Esophagus (tissue), 2 donors: Measurements from ENCODE around the gene MIDN. TPM values are rescaled to one million over a fixed set of nuclear protein-coding genes. Genes with fewer than 3 reads are reported as not detected.
A peak's percentile ranks its signal among the peaks of the same experiment; 100 is the strongest.

Source experiments
- H3K27ac ChIP-seq, 2 donors: one replicate each; pipeline ENCODE4 v1.5.1; 2013; ENCODE audit warnings: low read depth in 2 of 2, mild to moderate bottlenecking in 2 of 2, inconsistent platforms in 1 of 2, low read length in 1 of 2, moderate library complexity in 1 of 2
- H3K27me3 ChIP-seq, 2 donors: one replicate each; pipeline ENCODE4 v1.6.1; 2013; ENCODE audit warnings: low read length in 2 of 2, control low read depth in 1 of 2, mild to moderate bottlenecking in 1 of 2; ENCODE audit not compliant: insufficient read depth in 2 of 2, control insufficient read depth in 1 of 2
- H3K36me3 ChIP-seq, 2 donors: one replicate each; pipeline ENCODE4 v1.6.1; 2013; ENCODE audit warnings: low read length in 1 of 2; ENCODE audit not compliant: control insufficient read depth in 2 of 2, insufficient read depth in 2 of 2
- H3K4me1 ChIP-seq, 2 donors: one replicate each; pipeline ENCODE4 v1.6.1; 2013; ENCODE audit warnings: low read length in 1 of 2; ENCODE audit not compliant: control insufficient read depth in 2 of 2, insufficient read depth in 2 of 2
- H3K4me3 ChIP-seq, 2 donors: one replicate each; pipeline ENCODE4 v1.5.1; 2013; ENCODE audit warnings: low read length in 2 of 2, mild to moderate bottlenecking in 2 of 2, low read depth in 1 of 2, moderate library complexity in 1 of 2
- H3K9me3 ChIP-seq, 2 donors: one replicate each; pipeline ENCODE4 v1.6.1; 2013; ENCODE audit warnings: mild to moderate bottlenecking in 2 of 2, low read depth in 1 of 2, low read length in 1 of 2, moderate library complexity in 1 of 2; ENCODE audit not compliant: control insufficient read depth in 2 of 2, insufficient read depth in 1 of 2
- WGBS, 2 donors: extraction: QIAGEN DNeasy Blood & Tissue Kit; methylation state at CpG; one replicate each; pipeline ENCODE4 v1.1.7; 2013; 5-methylcytosine and 5-hydroxymethylcytosine counted together
- polyA plus RNA-seq, 2 donors: library from polyadenylated mRNA; stranded (reverse); fragments of 200-250 nt; gene quantifications; one replicate each; pipeline ENCODE4 v1.2.3, GENCODE V29; 2013
- donor health status: healthy with polysubstance abuse.
- donor health status: Bipolar disorder and iron deficiency.

Gene MIDN
- polyA plus RNA-seq, 2 donors = 36.4 to 38.7 TPM

DNA sequence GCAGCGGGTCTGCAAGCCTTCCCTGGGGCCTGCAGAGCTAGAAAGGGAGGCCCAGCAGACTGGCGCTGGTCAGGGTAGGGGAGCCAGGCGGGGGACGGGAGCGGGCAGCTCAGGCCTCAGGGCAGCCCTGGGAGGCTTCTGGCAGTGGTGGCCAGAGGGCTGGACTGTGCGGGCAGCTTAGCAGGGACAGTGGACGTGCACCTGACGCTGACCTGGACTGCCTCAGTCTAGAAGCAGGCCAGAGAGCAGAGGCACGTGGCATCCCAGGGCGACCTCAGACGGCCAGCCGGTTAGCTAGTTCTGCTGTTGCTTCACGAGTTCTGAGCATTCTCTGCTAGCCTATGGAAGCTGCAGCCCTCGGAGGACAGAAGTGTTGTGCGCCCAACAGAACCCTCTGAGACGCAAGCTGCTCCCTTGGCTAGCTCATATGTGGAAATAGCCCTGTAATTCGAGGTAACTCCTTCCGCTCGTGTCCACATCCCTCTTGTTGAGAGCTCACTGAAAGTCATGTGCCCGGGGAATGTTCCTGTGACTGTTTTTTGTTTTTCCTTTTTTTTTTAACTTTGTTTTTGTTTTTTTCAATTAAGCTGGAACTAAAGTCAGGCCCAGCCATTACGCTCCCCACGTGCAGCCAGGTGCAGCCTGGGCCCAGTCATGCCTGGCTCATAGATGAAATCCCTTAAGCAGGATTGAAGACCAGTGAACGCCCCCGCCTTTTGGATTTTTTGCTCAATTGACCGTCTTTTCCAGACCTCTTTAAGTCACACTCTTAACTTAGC, 25.1 kb downstream of the MIDN start:
- no peaks in the 10 kb centered on the region for H3K9me3 ChIP-seq
- peaks cover 0 to 42% of the 10 kb centered on the region in 2 donors for H3K4me1 ChIP-seq
- H3K4me3 ChIP-seq = no peak overlapping the region
- H3K36me3 ChIP-seq = peaks cover 3 to 46% of the 10 kb centered on the region in 2 donors
- H3K27ac ChIP-seq = peak overlapping the region; percentile 46 to 99
- H3K27me3 ChIP-seq = no peaks in the 10 kb centered on the region
- WGBS, 2 donors = 69 to 79% methylated on average over 25 of the region's 25 CpGs

DNA sequence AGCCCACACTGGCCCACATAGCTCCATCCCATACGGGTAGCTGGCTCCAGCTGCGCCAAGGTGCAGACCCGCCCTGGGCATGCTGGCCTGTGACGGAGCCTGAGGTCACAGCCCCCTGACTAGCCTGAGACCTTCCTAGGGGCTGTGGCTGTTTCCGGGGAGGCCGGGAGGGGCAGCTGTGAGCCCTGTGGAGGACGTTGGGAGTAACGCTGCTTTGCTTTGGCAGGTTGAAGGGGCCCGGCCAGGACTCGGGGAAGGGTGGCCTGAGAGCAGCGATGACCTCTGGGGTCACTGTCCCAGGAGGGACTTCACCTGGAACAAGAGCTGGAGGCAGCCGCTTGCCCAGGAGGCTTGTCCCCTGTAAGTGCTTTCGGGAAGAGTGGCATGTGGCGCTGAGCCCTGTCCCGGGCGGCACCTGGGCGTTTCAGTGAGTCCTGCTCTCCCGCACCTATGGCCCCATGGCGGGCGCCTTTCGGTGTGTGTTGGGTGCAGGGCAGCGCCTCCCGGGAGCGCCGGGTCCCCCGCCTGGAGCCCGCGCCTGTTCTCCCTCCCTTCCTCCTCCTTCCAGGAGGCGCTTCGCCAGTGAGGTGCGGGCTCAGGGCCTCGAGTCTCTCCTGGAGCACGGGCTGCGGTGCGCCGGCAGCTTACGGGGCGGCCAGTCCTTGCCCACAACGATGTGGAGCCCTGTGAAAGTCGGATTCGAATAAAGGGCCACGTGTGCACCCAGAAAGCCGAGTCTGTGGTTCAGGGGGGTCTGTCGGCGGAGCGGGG, 25.9 kb downstream of the MIDN start:
- WGBS, 2 donors = 52 to 64% methylated on average over 41 to 46 of the region's 46 CpGs
- no peaks in the 10 kb centered on the region for H3K9me3 ChIP-seq
- H3K36me3 ChIP-seq = peaks cover 8 to 53% of the 10 kb centered on the region in 2 donors
- H3K4me1 ChIP-seq = peaks cover 0 to 39% of the 10 kb centered on the region in 2 donors
- peak overlapping the region; percentile 51 to 76 for H3K4me3 ChIP-seq
- peak overlapping the region; percentile 99 for H3K27ac ChIP-seq
- H3K27me3 ChIP-seq = no peaks in the 10 kb centered on the region

DNA sequence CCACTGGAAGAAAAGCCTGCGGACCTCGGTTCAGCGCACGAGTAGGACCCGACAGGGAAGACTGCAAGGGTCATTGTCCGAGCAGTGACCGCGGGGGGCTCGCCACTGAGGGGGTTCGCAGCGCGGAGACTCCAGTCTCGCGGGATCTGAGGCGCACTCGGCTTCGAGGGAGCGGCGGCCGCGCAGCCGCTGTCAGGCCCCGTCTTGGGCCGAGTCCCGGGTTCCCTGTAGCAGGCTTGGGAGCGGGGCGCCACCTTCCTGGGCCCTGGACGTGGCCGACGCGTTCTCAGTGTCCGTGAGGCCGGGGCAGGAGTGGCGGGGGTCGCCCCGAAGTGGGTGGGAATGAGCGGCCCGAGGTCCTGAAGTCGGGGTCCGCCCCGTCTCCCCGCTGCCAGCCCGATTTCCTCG, 26.5 kb downstream of the MIDN start:
- peaks cover 0 to 39% of the 10 kb centered on the region in 2 donors for H3K4me1 ChIP-seq
- 18 to 19% methylated on average over 33 to 44 of the region's 44 CpGs for WGBS, 2 donors
- H3K27ac ChIP-seq = peak overlapping the region; percentile 99
- peak overlapping the region; percentile 51 to 76 for H3K4me3 ChIP-seq
- H3K9me3 ChIP-seq = no peaks in the 10 kb centered on the region
- H3K36me3 ChIP-seq = peaks cover 10 to 57% of the 10 kb centered on the region in 2 donors
- H3K27me3 ChIP-seq = no peaks in the 10 kb centered on the region

DNA sequence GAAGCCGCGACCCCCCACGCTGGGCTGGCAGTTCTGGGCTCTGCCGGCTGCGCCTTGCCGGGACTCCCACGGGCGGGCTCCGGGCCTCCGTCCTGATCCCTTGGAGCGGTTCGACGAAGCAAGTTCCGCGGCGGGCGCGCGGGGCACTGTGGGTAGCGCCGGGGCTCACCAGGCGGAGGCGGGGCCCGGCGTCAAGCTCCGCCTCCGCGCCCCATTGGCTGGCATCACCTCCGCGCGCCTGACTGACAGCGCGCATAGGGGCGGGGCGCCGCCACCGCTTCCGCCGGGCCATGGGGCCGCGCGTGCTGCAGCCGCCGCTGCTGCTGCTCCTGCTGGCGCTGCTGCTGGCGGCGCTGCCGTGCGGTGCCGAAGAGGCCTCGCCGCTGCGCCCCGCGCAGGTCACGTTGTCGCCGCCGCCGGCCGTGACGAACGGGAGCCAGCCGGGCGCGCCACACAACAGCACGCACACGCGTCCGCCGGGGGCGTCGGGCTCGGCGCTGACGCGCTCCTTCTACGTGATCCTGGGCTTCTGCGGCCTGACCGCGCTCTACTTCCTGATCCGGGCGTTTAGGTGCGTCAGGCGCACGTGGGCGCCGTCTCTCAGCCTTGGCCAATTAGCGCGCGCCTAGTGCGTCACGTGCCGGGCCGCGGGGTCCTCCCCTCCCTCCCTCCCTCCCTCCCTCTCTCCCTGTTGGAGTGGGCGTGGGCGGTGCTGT, 27.0 kb downstream of the MIDN start, which contains the start of gene FAM174C:
Gene FAM174C (plus strand): TSS at position 271 of the 716 bp plus-strand sequence. CDS start 20 bp downstream, at position 291.
- no peaks in the 10 kb centered on the region for H3K9me3 ChIP-seq
- peaks cover 10 to 61% of the 10 kb centered on the region in 2 donors for H3K36me3 ChIP-seq
- WGBS, 2 donors = 0 to 1% methylated on average over 85 to 98 of the region's 98 CpGs
- peak within 1 kb of the TSS; percentile 99 for H3K27ac ChIP-seq
- H3K4me3 ChIP-seq = peak within 1 kb of the TSS; percentile 51 to 76
- peaks cover 0 to 39% of the 10 kb centered on the region in 2 donors for H3K4me1 ChIP-seq
- no peaks in the 10 kb centered on the region for H3K27me3 ChIP-seq

DNA sequence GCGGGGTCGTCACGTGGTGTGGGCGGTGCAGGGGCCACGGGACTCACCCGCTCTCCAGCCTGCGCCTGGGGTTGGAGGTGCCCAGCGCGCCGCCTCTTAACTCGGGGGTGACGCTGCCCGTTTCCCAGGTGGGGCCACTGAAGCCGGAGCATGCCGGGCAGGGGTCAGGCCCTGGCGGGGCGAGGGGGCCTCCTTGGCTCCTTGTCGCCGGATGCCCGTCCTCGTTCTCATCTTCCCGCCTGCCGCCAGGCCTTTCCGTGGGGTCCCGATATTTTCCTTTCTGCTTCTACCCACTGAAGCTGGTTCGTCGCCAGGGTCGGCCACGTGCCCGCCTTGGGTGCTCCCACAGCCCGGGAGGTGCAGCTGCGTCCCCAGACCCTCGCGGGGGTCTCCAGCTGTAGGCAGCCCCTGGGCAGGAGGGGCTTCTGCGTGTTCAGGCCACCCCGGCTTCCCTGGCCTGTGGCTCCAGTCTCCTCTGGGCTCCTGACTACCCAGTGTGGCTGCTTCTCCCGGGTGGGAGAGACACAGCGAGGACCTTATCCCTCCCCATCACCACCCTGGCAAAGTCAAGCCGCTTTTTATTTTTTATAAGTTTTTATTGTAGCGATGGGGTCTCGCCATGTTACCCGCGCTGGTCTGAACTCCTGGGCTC, 27.7 kb downstream of the MIDN start:
- Histone ChIP-seq H3K27me3 (no peaks in the 10 kb centered on the region), H3K9me3 (no peaks in the 10 kb centered on the region), H3K4me1 (peaks cover 0 to 34% of the 10 kb centered on the region in 2 donors), H3K27ac (peak overlapping the region; percentile 99), H3K4me3 (peak overlapping the region; percentile 51 to 76), H3K36me3 (peaks cover 10 to 57% of the 10 kb centered on the region in 2 donors)
- 6 to 8% methylated on average over 41 to 43 of the region's 43 CpGs for WGBS, 2 donors

DNA sequence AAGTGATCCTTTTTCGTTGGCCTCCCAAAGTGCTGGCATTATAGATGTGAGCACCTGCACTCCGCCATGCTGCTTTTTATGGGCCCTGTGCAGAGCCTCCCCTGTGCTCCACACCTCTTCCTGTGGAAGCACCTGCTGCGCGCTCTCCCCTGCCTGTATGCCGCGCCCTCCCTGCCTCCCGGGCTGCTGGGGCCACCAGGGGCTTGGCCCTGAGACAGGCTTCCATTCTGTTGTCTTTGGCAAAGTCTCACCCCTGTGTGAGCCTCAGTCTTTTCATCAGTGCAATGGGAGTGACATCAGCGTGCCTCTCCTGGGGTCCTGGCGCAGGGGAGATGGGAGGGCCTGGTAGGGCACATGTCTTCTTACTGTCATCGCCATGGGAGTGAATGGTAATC, 28.2 kb downstream of the MIDN start:
- WGBS, 2 donors = 51 to 56% methylated on average over 10 of the region's 10 CpGs
- peak overlapping the region in 1 of 2 donors; percentile 99 for H3K27ac ChIP-seq
- no peaks in the 10 kb centered on the region for H3K9me3 ChIP-seq
- no peak overlapping the region for H3K4me3 ChIP-seq
- H3K36me3 ChIP-seq = peaks cover 10 to 52% of the 10 kb centered on the region in 2 donors
- H3K27me3 ChIP-seq = no peaks in the 10 kb centered on the region
- H3K4me1 ChIP-seq = peaks cover 0 to 29% of the 10 kb centered on the region in 2 donors

DNA sequence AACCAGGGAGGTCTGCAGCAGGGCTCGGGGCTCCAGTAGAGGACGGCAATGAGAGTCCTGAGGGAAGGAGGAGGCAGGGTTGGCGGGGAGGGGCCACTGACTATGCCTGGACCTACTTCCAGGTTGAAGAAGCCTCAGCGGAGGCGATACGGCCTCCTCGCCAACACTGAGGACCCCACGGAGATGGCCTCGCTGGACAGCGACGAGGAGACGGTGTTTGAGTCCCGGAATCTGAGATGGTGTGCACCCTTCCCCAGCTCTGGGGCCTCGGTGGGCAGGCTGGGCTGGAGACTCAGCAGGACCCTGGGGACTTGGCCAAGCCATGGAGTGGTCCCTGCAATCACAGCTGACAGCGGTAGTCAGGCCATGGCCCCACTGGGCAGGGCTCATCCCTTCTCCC, 28.7 kb downstream of the MIDN start:
- Histone ChIP-seq H3K4me1 (peaks cover 0 to 24% of the 10 kb centered on the region in 2 donors), H3K27me3 (no peaks in the 10 kb centered on the region), H3K4me3 (no peak overlapping the region), H3K36me3 (peaks cover 9 to 47% of the 10 kb centered on the region in 2 donors), H3K27ac (peak overlapping the region in 1 of 2 donors; percentile 11), H3K9me3 (no peaks in the 10 kb centered on the region)
- WGBS, 2 donors = 88 to 89% methylated on average over 15 of the region's 15 CpGs

DNA sequence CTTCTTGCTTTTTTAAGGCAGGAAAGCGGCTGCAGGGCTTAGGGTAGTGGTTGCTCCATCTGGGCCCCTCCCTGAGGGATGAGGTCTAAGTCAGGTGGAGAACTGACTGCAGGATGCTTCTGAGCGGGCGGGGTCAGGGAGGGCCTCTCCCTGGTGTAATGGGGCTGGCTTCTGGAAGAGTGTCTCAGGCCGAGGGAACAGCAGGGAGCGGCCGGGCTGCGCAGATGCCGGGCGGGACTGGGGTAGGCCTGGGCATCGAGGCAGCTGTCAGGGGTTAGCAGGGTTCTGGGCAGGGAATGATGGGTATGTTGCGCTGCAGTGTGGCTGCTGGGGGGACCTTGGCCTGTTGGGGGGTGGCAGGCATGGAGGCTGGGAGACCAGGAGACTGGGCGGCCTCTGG, 29.7 kb downstream of the MIDN start:
- peaks cover 0 to 20% of the 10 kb centered on the region in 2 donors for H3K4me1 ChIP-seq
- no peak overlapping the region for H3K27ac ChIP-seq
- 83 to 91% methylated on average over 12 of the region's 12 CpGs for WGBS, 2 donors
- no peaks in the 10 kb centered on the region for H3K27me3 ChIP-seq
- H3K36me3 ChIP-seq = peaks cover 6 to 39% of the 10 kb centered on the region in 2 donors
- no peak overlapping the region for H3K4me3 ChIP-seq
- no peaks in the 10 kb centered on the region for H3K9me3 ChIP-seq
